NOMO-1 treated with DMSO at 0.1 percent for 48 hours (cell line): ENCODE data around the gene ZNF394.
"Not testable (repeated sequence)": the region's sequence is repeated elsewhere in the genome, so short reads cannot be mapped to it uniquely, and the experiment has no call there.

Experiments used
- DNase-seq: peaks from one replicate; lab custom pipeline; 2025; ENCODE audit not compliant: unreplicated experiment; lab: John Stamatoyannopoulos, UW

The ZNF394 gene

GRCh38 chr7:99499721-99500636 lies at the start of gene ZNF394:
Gene ZNF394, minus strand, starts transcription at chr7:99500281. Its CDS starts 188 bp downstream, at chr7:99500093.
- peak; percentile 91 for DNase-seq

- DNase-seq = not testable (repeated sequence)
Observed at GRCh38 chr7:99549545-99549944, 49.5 kb upstream of the ZNF394 start.

GRCh38 chr7:99545308-99545707 lies 45.2 kb upstream of the ZNF394 start:
- not testable (repeated sequence) for DNase-seq

- no peak for DNase-seq
Observed at GRCh38 chr7:99543916-99544315, 43.8 kb upstream of the ZNF394 start.

- no peak for DNase-seq
Observed at GRCh38 chr7:99543081-99543671, 43.1 kb upstream of the ZNF394 start.

GRCh38 chr7:99541212-99541611 lies 41.1 kb upstream of the ZNF394 start:
- DNase-seq = no peak

- DNase-seq = no peak
Observed at GRCh38 chr7:99540542-99540941, 40.5 kb upstream of the ZNF394 start.

- no peak for DNase-seq
Observed at GRCh38 chr7:99539213-99539811, 39.2 kb upstream of the ZNF394 start.

GRCh38 chr7:99535667-99536066 lies 35.6 kb upstream of the ZNF394 start:
- no peak for DNase-seq

GRCh38 chr7:99531354-99531765 lies 31.3 kb upstream of the ZNF394 start:
- no peak for DNase-seq

- no peak for DNase-seq
Observed at GRCh38 chr7:99525713-99526440, 25.8 kb upstream of the ZNF394 start.

- DNase-seq = no peak
Observed at GRCh38 chr7:99521399-99521798, 21.3 kb upstream of the ZNF394 start.

GRCh38 chr7:99514050-99514449 lies 14.0 kb upstream of the ZNF394 start:
- DNase-seq = no peak

GRCh38 chr7:99505324-99505662 lies 5.2 kb upstream of the ZNF394 start:
- no peak for DNase-seq

- peak; percentile 98 for DNase-seq
Observed at GRCh38 chr7:99504603-99505323, 4.7 kb upstream of the ZNF394 start, which contains the start of gene ZKSCAN5. Gene ZKSCAN5, plus strand, starts transcription at chr7:99504662. Its CDS starts 1,383 bp downstream, at chr7:99506045.

- DNase-seq = no peak
Observed at GRCh38 chr7:99504281-99504602, 4.2 kb upstream of the ZNF394 start.

- not testable (repeated sequence) for DNase-seq
Observed at GRCh38 chr7:99501236-99501635, 1.2 kb upstream of the ZNF394 start.

GRCh38 chr7:99500637-99501009 lies 542 bp upstream of the ZNF394 start:
- DNase-seq = no peak

GRCh38 chr7:99499371-99499720 lies 735 bp downstream of the ZNF394 start:
- peak; percentile 52 for DNase-seq

- DNase-seq = no peak
Observed at GRCh38 chr7:99498546-99498944, 1.5 kb downstream of the ZNF394 start.
